Fibroblast of the aortic adventitia (primary cell): ENCODE data around the gene PELI3. TPM values are rescaled to one million over a fixed set of nuclear protein-coding genes. Genes with fewer than 3 reads are reported as not detected.

Experiments
- DNase-seq: peaks from one replicate; pipeline ENCODE4 v3.0.0-alpha.2; 2010; ENCODE audit warnings: low read depth
- H3K4me3 ChIP-seq: 2 replicates; pipeline ENCODE4 v1.5.1; 2011; ENCODE audit warnings: low read depth, mild to moderate bottlenecking, control low read depth, low read length, moderate library complexity
- CTCF ChIP-seq: IDR thresholded peaks from 2 replicates; pipeline ENCODE4 v1.5.1; 2011; ENCODE audit warnings: mild to moderate bottlenecking, low read length, control low read depth, inconsistent platforms; ENCODE audit not compliant: insufficient read depth
- total RNA-seq: library from RNA; depleted of rRNA; stranded (reverse); fragments of >200 nt; gene quantifications from 2 replicates; pipeline ENCODE4 v1.2.3, GENCODE V29; 2012; ENCODE audit warnings: low replicate concordance

Gene PELI3
- total RNA-seq, 1 donor, result 10.8 TPM

- H3K4me3 ChIP-seq, result no peak overlapping the region
- TF ChIP-seq CTCF, result peak; percentile 53
- no peak for DNase-seq
These were observed 24.7 kb downstream of the PELI3 start for GRCh38 chr11:66491315-66491935.

- H3K4me3 ChIP-seq, result no peak overlapping the region
- TF ChIP-seq CTCF, result no peak
- no peak for DNase-seq
These were observed 25.6 kb downstream of the PELI3 start for GRCh38 chr11:66492161-66492865.

DNA sequence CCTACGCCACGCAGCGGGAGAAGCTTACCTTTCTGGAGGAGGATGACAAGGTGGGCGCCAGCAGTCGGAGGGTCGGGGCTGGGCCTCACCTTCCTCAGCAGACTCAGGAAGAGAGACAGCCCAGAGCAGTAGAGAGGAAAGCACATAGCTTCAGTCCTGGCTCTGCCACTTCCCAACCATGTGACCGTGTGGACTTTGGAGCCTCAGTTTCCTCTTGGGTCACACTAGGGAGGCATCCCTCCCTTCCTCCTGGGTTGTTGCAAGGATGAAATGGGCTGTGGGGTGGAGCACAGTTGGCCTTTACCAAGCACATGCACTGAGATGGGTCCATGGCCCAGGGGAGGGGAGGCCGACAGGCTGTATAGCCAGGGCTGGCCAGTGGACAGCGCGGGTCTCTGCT is 26.4 kb downstream of the PELI3 start:
- no peak overlapping the region for H3K4me3 ChIP-seq
- no peak for TF ChIP-seq CTCF
- no peak for DNase-seq

DNA sequence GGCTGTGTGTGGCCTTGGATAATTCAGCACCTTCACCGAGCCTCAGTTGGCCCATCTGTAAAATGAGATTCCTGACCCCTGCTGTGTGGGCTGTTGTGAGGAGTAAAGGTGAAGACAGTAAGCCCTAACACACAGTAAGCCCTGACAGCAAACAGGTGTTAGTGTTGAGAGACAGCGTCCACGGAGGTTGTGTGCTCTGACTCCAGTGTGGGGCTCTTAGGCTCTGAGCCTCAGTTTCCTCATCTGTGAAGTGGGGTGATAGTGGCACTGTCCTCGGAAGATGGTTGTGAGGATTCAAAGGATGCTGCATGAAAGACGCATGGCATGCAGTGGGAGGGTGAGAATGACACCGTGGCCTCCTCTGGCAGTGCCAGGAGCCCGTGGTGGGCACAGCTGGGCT is 27.8 kb downstream of the PELI3 start:
- H3K4me3 ChIP-seq, result no peak overlapping the region
- no peak for DNase-seq
- no peak for TF ChIP-seq CTCF

- no peak for DNase-seq
- no peak for TF ChIP-seq CTCF
These were observed 28.2 kb downstream of the PELI3 start for GRCh38 chr11:66494935-66495334.

GRCh38 chr11:66495401-66495854 is 28.7 kb downstream of the PELI3 start:
- no peak overlapping the region for H3K4me3 ChIP-seq
- no peak for DNase-seq

More at GRCh38 chr11:66494935-66495334, 28.2 kb downstream of the PELI3 start:
- H3K4me3 ChIP-seq, result no peak overlapping the region

More at GRCh38 chr11:66495401-66495854, 28.7 kb downstream of the PELI3 start:
- TF ChIP-seq CTCF, result peak; percentile 22
